Gastroesophageal sphincter (tissue), 3 donors: ENCODE results near the gene CBR4.

Experiments
- CTCF ChIP-seq, 4 experiments: fragments of 200-600 bp in 2 of 4; fragments of 450-650 bp in 2 of 4; sonication (generic) in 1 of 4; IDR thresholded peaks; one replicate each; pipeline ENCODE4 v1.5.1; 2017 to 2019; ENCODE audit warnings: antibody characterized with exemption in 4 of 4, mild to moderate bottlenecking in 2 of 4, moderate library complexity in 2 of 4
- EP300 ChIP-seq: sonication (generic); formaldehyde crosslinking; IDR thresholded peaks from one replicate; pipeline ENCODE4 v1.6.1; 2017; ENCODE audit warnings: antibody characterized with exemption, mild to moderate bottlenecking
- POLR2A ChIP-seq, 2 donors: fragments of 450-650 bp; IDR thresholded peaks; one replicate each; pipeline ENCODE4 v1.6.1; 2017; ENCODE audit warnings: antibody characterized with exemption in 2 of 2, mild to moderate bottlenecking in 2 of 2, moderate library complexity in 1 of 2
- POLR2AphosphoS5 ChIP-seq: sonication (generic); formaldehyde crosslinking; IDR thresholded peaks from one replicate; pipeline ENCODE4 v1.6.1; 2017; ENCODE audit warnings: antibody characterized with exemption

- TF ChIP-seq CTCF (IDR thresholded peaks at IDR 0.05) (no peak), POLR2AphosphoS5 (no peak), EP300 (no peak), POLR2A (IDR thresholded peaks at IDR 0.05) (no peak)
Measured at GRCh38 chr4:169029947-169030346, 19.9 kb upstream of the CBR4 start.
